Neuronal stem cell (in vitro differentiated cells): ENCODE results near the gene CRBN.

Experiments used
- DNase-seq: peaks from one replicate; pipeline ENCODE4 v3.0.0-alpha.2; 2013; ENCODE audit warnings: low spot score
- H2AFZ ChIP-seq: one replicate; pipeline ENCODE4 v1.6.1; 2013; ENCODE audit warnings: mild to moderate bottlenecking, low read length, inconsistent platforms
- H2AK5ac ChIP-seq: 2 replicates; pipeline ENCODE4 v1.6.1; 2013; ENCODE audit warnings: low read depth, mild to moderate bottlenecking, inconsistent platforms, low read length, moderate library complexity, mixed read lengths
- H2BK120ac ChIP-seq: 2 replicates; pipeline ENCODE4 v1.6.1; 2013; ENCODE audit warnings: low read depth, mild to moderate bottlenecking, inconsistent platforms, low read length, moderate library complexity, mixed read lengths
- H2BK12ac ChIP-seq: one replicate; pipeline ENCODE4 v1.6.1; 2013; ENCODE audit warnings: low read length, inconsistent platforms
- H2BK15ac ChIP-seq: 2 replicates; pipeline ENCODE4 v1.6.1; 2013; ENCODE audit warnings: mild to moderate bottlenecking, low read length, inconsistent platforms, mixed read lengths
- H2BK5ac ChIP-seq: one replicate; pipeline ENCODE4 v1.6.1; 2013; ENCODE audit warnings: inconsistent platforms, mild to moderate bottlenecking, low read length, moderate library complexity
- H3K14ac ChIP-seq: one replicate; pipeline ENCODE4 v1.6.1; 2013; ENCODE audit warnings: low read length, inconsistent platforms
- H3K18ac ChIP-seq: 2 replicates; pipeline ENCODE4 v1.6.1; 2013; ENCODE audit warnings: low read length, inconsistent platforms
- H3K23ac ChIP-seq: 2 replicates; pipeline ENCODE4 v1.6.1; 2013; ENCODE audit warnings: low read depth, mild to moderate bottlenecking, mixed read lengths, low read length, inconsistent platforms; ENCODE audit not compliant: poor library complexity
- H3K27ac ChIP-seq: replicated peaks from 3 replicates; pipeline ENCODE4 v1.5.1; 2013; ENCODE audit warnings: low read length, inconsistent platforms
- H3K27me3 ChIP-seq, 3 experiments: 2 replicates each; pipeline ENCODE4 v1.6.1; 2013; ENCODE audit warnings: low read length in 3 of 3, mild to moderate bottlenecking in 2 of 3, inconsistent platforms in 1 of 3, low read depth in 1 of 3, mixed read lengths in 1 of 3, moderate library complexity in 1 of 3; ENCODE audit not compliant: control insufficient read depth in 3 of 3, insufficient read depth in 3 of 3
- H3K36me3 ChIP-seq, 2 donors: replicated peaks in 1 of 2; 2 replicates each; pipeline ENCODE4 v1.6.1; 2013; ENCODE audit warnings: low read length in 2 of 2; ENCODE audit not compliant: control insufficient read depth in 2 of 2, insufficient read depth in 2 of 2
- H3K4ac ChIP-seq: 2 replicates; pipeline ENCODE4 v1.6.1; 2013; ENCODE audit warnings: inconsistent platforms, mild to moderate bottlenecking, low read length, moderate library complexity
- H3K4me1 ChIP-seq, 2 donors: 1 replicate in 1 of 2; 2 replicates in 1 of 2; pipeline ENCODE4 v1.6.1; 2013; ENCODE audit warnings: low read length in 2 of 2, low read depth in 1 of 2; ENCODE audit not compliant: control insufficient read depth in 2 of 2, insufficient read depth in 1 of 2
- H3K4me2 ChIP-seq: one replicate; pipeline ENCODE4 v1.6.1; 2013; ENCODE audit warnings: mild to moderate bottlenecking, low read length, inconsistent platforms; ENCODE audit not compliant: insufficient read depth, poor library complexity, severe bottlenecking
- H3K4me3 ChIP-seq, 2 donors: 2 replicates each; pipeline ENCODE4 v1.5.1; 2013; ENCODE audit warnings: low read length in 2 of 2, mild to moderate bottlenecking in 2 of 2, inconsistent platforms in 1 of 2, moderate library complexity in 1 of 2
- H3K79me1 ChIP-seq: one replicate; pipeline ENCODE4 v1.6.1; 2013; ENCODE audit warnings: low read depth, mild to moderate bottlenecking, inconsistent platforms, low read length, moderate library complexity
- H3K9ac ChIP-seq: one replicate; pipeline ENCODE4 v1.6.1; 2013; ENCODE audit warnings: mild to moderate bottlenecking, low read depth, low read length, inconsistent platforms; ENCODE audit not compliant: poor library complexity
- H3K9me3 ChIP-seq, 2 donors: replicated peaks in 1 of 2; 2 replicates each; pipeline versions ENCODE3 to v1.6.1; 2013; ENCODE audit warnings: low read length in 2 of 2, mild to moderate bottlenecking in 2 of 2, inconsistent platforms in 1 of 2, low read depth in 1 of 2, mixed read lengths in 1 of 2, moderate library complexity in 1 of 2; ENCODE audit not compliant: control insufficient read depth in 2 of 2, insufficient read depth in 1 of 2
- H4K8ac ChIP-seq: one replicate; pipeline ENCODE4 v1.6.1; 2013; ENCODE audit warnings: low read depth, mild to moderate bottlenecking, inconsistent platforms, low read length, moderate library complexity
- H4K91ac ChIP-seq: one replicate; pipeline ENCODE4 v1.6.1; 2013; ENCODE audit warnings: low read length, low read depth, mild to moderate bottlenecking, inconsistent platforms; ENCODE audit not compliant: poor library complexity
- WGBS, 2 donors: extraction: QIAGEN DNeasy Blood & Tissue Kit; methylation state at CpG; one replicate each; pipeline ENCODE4 v1.1.7; 2013; ENCODE audit warnings: missing lambda C conversion rate in 2 of 2, mixed read lengths in 1 of 2; ENCODE audit not compliant: insufficient read length in 2 of 2, insufficient replicate concordance in 1 of 2; ENCODE audit errors: extremely low coverage in 2 of 2; 5-methylcytosine and 5-hydroxymethylcytosine counted together

The CRBN gene

GRCh38 chr3:3134750-3135448 lies 44.6 kb downstream of the CRBN start:
- Histone ChIP-seq H2BK12ac (no peak overlapping the region), H3K4ac (no peak overlapping the region)

DNA sequence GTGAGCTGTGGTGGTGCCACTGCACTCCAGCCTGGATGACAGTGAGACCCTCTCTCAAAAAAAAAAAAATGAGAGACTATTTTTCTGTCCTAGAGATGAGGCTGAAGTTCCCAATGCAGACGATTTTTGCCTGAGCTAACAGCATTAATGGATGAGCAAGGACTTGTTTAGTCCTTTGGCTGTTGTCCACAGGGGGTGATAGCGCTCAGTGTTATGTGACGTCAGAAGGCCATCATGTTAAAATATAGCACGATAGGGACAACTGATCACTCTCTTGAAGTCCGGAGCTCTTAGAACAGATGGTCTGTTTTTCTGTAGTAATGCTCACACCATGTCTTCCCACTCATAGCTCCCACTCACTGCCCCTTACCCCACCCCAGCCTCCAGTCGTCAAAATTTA lies 46.0 kb downstream of the CRBN start:
- H3K36me3 ChIP-seq: peaks cover 8 to 87% of the 10 kb centered on the region in 2 donors
- no peak overlapping the region for H4K91ac ChIP-seq
- no peak overlapping the region for H3K4me3 ChIP-seq
- no peak overlapping the region for H2BK12ac ChIP-seq
- H4K8ac ChIP-seq: no peak overlapping the region
- H3K4me1 ChIP-seq: no peaks in the 10 kb centered on the region
- H3K9ac ChIP-seq: no peak overlapping the region
- WGBS, 2 donors: no CpG with 5 or more reads among the region's 6 CpGs
- DNase-seq: no peak
- no peak overlapping the region for H3K27ac ChIP-seq
- H3K4ac ChIP-seq: no peak overlapping the region
- H2AK5ac ChIP-seq: no peak overlapping the region
- no peak overlapping the region for H2BK15ac ChIP-seq
- no peak overlapping the region for H2BK120ac ChIP-seq
- H2AFZ ChIP-seq: no peak overlapping the region
- no peak overlapping the region for H3K14ac ChIP-seq
- H3K9me3 ChIP-seq: peaks cover 0 to 15% of the 10 kb centered on the region in 2 donors
- no peak overlapping the region for H3K23ac ChIP-seq
- H3K27me3 ChIP-seq: no peaks in the 10 kb centered on the region
- no peak overlapping the region for H3K4me2 ChIP-seq
- H2BK5ac ChIP-seq: no peak overlapping the region
- H3K79me1 ChIP-seq: no peaks in the 10 kb centered on the region
- H3K18ac ChIP-seq: no peak overlapping the region

More at GRCh38 chr3:3134750-3135448, 44.6 kb downstream of the CRBN start:
- Histone ChIP-seq H3K9ac (no peak overlapping the region), H3K23ac (no peak overlapping the region), H3K27ac (no peak overlapping the region), H3K27me3 (no peaks in the 10 kb centered on the region), H3K79me1 (no peaks in the 10 kb centered on the region), H2AK5ac (no peak overlapping the region), H3K18ac (no peak overlapping the region), H4K91ac (no peak overlapping the region), H2BK120ac (no peak overlapping the region), H3K14ac (no peak overlapping the region), H4K8ac (no peak overlapping the region), H2BK5ac (no peak overlapping the region), H3K9me3 (peaks cover 0 to 13% of the 10 kb centered on the region in 2 donors), H3K36me3 (peaks cover 5 to 87% of the 10 kb centered on the region in 2 donors), H2BK15ac (no peak overlapping the region), H3K4me1 (no peaks in the 10 kb centered on the region), H2AFZ (no peak overlapping the region), H3K4me2 (no peak overlapping the region), H3K4me3 (no peak overlapping the region)
- DNase-seq: no peak
- no CpG with 5 or more reads among the region's 4 CpGs for WGBS, 2 donors

GRCh38 chr3:3129579-3129978 lies 49.9 kb downstream of the CRBN start:
- Histone ChIP-seq H3K27ac (no peak overlapping the region), H3K4me2 (no peak overlapping the region), H2AK5ac (no peak overlapping the region), H3K27me3 (no peaks in the 10 kb centered on the region), H3K4ac (no peak overlapping the region), H2BK5ac (no peak overlapping the region), H3K9ac (no peak overlapping the region), H3K9me3 (peaks cover 0 to 15% of the 10 kb centered on the region in 2 donors), H3K36me3 (peaks cover 8 to 49% of the 10 kb centered on the region in 2 donors), H3K79me1 (peaks cover 10% of the 10 kb centered on the region), H2AFZ (no peak overlapping the region), H3K23ac (no peak overlapping the region), H4K91ac (no peak overlapping the region), H2BK120ac (no peak overlapping the region), H3K18ac (no peak overlapping the region), H2BK15ac (no peak overlapping the region), H3K14ac (no peak overlapping the region), H3K4me3 (no peak overlapping the region), H4K8ac (no peak overlapping the region), H3K4me1 (peaks cover 2 to 4% of the 10 kb centered on the region in 2 donors), H2BK12ac (no peak overlapping the region)
- no peak for DNase-seq
- no CpG with 5 or more reads among the region's 5 CpGs for WGBS, 2 donors

- Histone ChIP-seq H3K23ac (peak overlapping the region; percentile 99), H2AK5ac (peak overlapping the region; percentile 70), H3K14ac (peak overlapping the region; percentile 63), H3K9me3 (peaks cover 0 to 15% of the 10 kb centered on the region in 2 donors), H3K27ac (no peak overlapping the region), H3K4me3 (peak overlapping the region; percentile 92 to 93), H2BK15ac (no peak overlapping the region), H3K9ac (peak overlapping the region; percentile 100), H2BK5ac (peak overlapping the region; percentile 91), H2BK120ac (no peak overlapping the region), H3K27me3 (no peaks in the 10 kb centered on the region), H3K4ac (no peak overlapping the region), H3K79me1 (peaks cover 10% of the 10 kb centered on the region), H4K8ac (peak overlapping the region; percentile 65), H3K4me1 (peaks cover 2 to 4% of the 10 kb centered on the region in 2 donors), H3K36me3 (peaks cover 8 to 29% of the 10 kb centered on the region in 2 donors), H3K4me2 (peak overlapping the region; percentile 85), H3K18ac (peak overlapping the region; percentile 97), H2BK12ac (no peak overlapping the region), H4K91ac (no peak overlapping the region), H2AFZ (peak overlapping the region; percentile 92)
- WGBS, 2 donors: no CpG with 5 or more reads among the region's 20 CpGs
- no peak for DNase-seq
These were observed 52.0 kb downstream of the CRBN start for GRCh38 chr3:3127432-3128010.
